ENCODE results near the gene SCO2. TPM values are rescaled to one million over a fixed set of nuclear protein-coding genes. Genes with fewer than 3 reads are reported as not detected.

Gene SCO2
- polyA plus RNA-seq, 1 experiment: 2.5 TPM

DNA sequence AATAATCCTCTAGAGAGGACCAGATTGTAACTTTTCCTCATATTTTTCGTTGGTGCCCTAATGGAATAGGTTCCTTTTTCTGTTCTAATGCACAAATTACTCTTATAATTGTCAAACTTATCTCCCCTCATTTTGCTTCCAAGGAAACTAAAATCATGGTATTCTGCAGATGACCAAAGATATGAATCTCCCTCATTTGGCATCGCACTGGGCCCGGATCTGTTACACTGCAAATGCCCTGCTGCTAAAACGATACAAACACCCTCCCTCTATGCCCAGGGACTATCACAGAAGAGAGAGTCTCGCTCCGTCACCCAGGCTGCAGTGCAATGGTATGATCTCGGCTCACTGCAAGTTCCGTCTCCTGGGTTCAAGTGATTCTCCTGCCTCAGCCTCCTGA is 27.9 kb upstream of the SCO2 start:
- CTCF ChIA-PET: no interaction called here
- DNase-seq (ENCODE audit: low read depth): no peak
- POLR2A ChIA-PET: interaction anchor here (0.6 kb wide), 1 partner anchor 18 kb away, joined by 3 read pairs; no protein-coding TSS in a partner anchor
- peaks cover 15% of the 10 kb centered on the region for H3K27me3 ChIP-seq (ENCODE audit: control insufficient read depth, insufficient read depth, low read length)
- H3K4me3 ChIP-seq (ENCODE audit: low read depth, low read length): no peak overlapping the region
- H3K36me3 ChIP-seq (ENCODE audit: control insufficient read depth, insufficient read depth, low read length): no peaks in the 10 kb centered on the region
- TF ChIP-seq, protein P1, sequence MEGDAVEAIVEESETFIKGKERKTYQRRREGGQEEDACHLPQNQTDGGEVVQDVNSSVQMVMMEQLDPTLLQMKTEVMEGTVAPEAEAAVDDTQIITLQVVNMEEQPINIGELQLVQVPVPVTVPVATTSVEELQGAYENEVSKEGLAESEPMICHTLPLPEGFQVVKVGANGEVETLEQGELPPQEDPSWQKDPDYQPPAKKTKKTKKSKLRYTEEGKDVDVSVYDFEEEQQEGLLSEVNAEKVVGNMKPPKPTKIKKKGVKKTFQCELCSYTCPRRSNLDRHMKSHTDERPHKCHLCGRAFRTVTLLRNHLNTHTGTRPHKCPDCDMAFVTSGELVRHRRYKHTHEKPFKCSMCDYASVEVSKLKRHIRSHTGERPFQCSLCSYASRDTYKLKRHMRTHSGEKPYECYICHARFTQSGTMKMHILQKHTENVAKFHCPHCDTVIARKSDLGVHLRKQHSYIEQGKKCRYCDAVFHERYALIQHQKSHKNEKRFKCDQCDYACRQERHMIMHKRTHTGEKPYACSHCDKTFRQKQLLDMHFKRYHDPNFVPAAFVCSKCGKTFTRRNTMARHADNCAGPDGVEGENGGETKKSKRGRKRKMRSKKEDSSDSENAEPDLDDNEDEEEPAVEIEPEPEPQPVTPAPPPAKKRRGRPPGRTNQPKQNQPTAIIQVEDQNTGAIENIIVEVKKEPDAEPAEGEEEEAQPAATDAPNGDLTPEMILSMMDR (IDR thresholded peaks at IDR 0.05; ENCODE audit: insufficient read depth, low read depth, low read length): no peak

DNA sequence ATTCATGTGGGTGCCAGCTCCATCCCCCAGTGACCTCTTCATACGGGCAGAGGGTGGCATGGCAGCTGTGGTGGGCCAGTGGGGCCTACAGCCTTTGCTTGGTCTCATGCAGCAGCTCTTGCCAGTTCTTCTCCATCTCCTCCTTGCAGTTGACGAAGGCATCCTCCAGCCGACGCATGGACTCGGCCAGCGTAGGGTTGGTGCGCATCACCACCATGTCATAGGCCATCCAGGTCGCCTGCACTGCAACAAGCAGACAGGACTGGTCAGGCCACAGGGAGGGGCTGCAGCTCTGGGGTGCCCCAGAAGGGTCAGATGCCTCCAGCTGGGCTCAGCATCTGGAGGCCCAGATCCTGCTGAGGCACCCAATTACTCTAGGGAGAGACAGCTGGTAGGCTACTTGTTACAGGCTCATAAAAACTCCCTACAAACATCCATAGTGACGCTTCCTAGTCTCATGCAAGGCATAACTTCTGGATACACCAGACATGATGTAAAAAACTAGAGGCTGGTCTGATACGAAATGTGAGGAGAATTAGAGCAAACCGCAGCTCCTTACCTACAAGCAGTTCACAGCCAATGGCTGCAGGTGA is 25.9 kb upstream of the SCO2 start:
- Histone ChIP-seq H3K36me3 (ENCODE audit: control insufficient read depth, insufficient read depth, low read length) (no peaks in the 10 kb centered on the region), H3K27me3 (ENCODE audit: control insufficient read depth, insufficient read depth, low read length) (peaks cover 21% of the 10 kb centered on the region), H3K4me3 (ENCODE audit: low read depth, low read length) (no peak overlapping the region)
- ChIA-PET POLR2A (no interaction called here), CTCF (interaction anchor here (0.8 to 2.2 kb wide), 3 partner anchors 8 to 70 kb away, joined by 4 to 7 read pairs (median 5); partner anchors contain the start of gene SYCE3)
- TF ChIP-seq, protein P1 (IDR thresholded peaks at IDR 0.05; ENCODE audit: insufficient read depth, low read depth, low read length): no peak
- DNase-seq (ENCODE audit: low read depth): no peak

DNA sequence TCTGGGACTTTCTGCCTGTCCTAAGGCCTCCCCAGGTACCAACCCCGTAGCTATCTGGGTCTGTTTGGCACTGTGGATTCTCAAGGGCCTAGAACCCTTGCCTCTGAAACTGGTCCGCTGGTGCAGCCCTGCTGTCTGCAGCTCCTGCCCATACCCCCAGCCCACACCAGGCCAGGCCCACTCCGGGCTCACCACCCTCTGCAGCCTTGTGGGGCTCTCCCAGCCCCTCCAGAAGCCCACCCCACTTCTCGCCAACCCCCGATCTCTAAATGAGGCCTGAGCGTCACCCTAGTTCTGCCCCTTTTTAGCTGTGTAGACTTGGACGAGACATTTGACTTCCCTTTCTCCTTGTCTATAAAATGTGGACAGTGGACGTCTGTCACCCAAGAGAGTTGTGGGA is 25.0 kb upstream of the SCO2 start:
- ChIA-PET POLR2A (no interaction called here), CTCF (interaction anchor here (0.6 to 2.2 kb wide), 4 partner anchors 9 to 71 kb away, joined by 3 to 7 read pairs (median 4); partner anchors contain the start of gene SYCE3)
- TF ChIP-seq, protein P1 (IDR thresholded peaks at IDR 0.05; ENCODE audit: insufficient read depth, low read depth, low read length): no peak
- DNase-seq (ENCODE audit: low read depth): no peak
- H3K36me3 ChIP-seq (ENCODE audit: control insufficient read depth, insufficient read depth, low read length): no peaks in the 10 kb centered on the region
- H3K4me3 ChIP-seq (ENCODE audit: low read depth, low read length): no peak overlapping the region
- H3K27me3 ChIP-seq (ENCODE audit: control insufficient read depth, insufficient read depth, low read length): peaks cover 27% of the 10 kb centered on the region

DNA sequence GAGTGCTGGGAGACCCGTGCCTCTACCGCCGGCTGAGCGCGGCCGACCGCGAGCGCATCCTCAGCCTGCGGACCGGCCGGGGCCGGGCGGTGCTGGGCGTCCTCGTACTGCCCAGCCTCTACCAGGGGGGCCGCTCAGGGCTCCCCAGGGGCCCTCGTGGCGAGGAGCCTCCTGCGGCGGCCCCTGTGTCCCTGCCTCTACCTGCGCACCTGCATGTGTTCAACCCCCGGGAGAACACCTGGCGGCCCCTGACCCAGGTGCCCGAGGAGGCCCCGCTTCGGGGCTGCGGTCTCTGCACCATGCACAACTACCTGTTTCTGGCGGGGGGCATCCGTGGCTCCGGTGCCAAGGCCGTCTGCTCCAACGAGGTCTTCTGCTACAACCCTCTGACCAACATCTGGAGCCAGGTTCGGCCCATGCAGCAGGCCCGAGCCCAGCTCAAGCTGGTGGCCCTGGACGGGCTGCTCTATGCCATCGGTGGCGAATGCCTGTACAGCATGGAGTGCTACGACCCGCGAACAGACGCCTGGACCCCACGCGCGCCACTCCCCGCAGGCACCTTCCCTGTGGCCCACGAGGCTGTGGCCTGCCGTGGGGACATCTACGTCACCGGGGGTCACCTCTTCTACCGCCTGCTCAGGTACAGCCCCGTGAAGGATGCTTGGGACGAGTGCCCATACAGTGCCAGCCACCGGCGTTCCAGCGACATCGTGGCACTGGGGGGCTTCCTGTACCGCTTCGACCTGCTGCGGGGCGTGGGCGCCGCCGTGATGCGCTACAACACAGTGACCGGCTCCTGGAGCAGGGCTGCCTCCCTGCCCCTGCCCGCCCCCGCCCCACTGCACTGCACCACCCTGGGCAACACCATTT is 23.8 kb upstream of the SCO2 start:
- POLR2A ChIA-PET: no interaction called here

More for the DNA sequence above, 23.8 kb upstream of the SCO2 start:
- TF ChIP-seq, protein P1 (IDR thresholded peaks at IDR 0.05; ENCODE audit: insufficient read depth, low read depth, low read length): no peak
- CTCF ChIA-PET: interaction anchor here (2.0 kb wide), 1 partner anchor 11 kb away, joined by 8 read pairs; no protein-coding TSS in a partner anchor
- peaks cover 31% of the 10 kb centered on the region for H3K27me3 ChIP-seq (ENCODE audit: control insufficient read depth, insufficient read depth, low read length)
- no peak overlapping the region for H3K4me3 ChIP-seq (ENCODE audit: low read depth, low read length)
- H3K36me3 ChIP-seq (ENCODE audit: control insufficient read depth, insufficient read depth, low read length): no peaks in the 10 kb centered on the region
- no peak for DNase-seq (ENCODE audit: low read depth)
